Measurements from ENCODE around the gene AUNIP.

The AUNIP gene

DNA sequence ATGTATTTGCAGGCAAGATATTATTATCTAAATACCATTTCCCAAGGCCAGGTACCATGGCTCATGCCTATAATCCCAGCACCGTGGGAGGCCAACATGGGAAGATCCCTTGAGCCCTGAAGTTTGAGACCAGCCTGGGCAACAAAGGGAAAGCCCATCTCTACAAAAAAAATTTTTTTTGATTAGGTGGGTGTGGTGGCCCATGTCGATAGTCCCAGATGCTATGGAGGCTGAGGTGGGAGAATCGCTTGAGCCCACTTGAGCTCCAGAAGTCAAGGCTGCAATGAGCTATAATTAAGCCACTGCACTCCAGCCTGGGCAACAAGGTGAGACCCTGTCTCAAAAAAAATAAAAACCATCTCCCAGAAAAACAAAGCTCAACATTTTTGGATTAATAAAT lies 44.7 kb upstream of the AUNIP start:
- Histone ChIP-seq H2BK120ac (ENCODE audit: low read depth, low read length) (no peak overlapping the region), H3K23ac (ENCODE audit: low read length in 2 of 2) (no peak overlapping the region), H3K4ac (ENCODE audit: low read depth in 1 of 2, low read length in 2 of 2) (no peak overlapping the region), H2BK15ac (ENCODE audit: low read depth, poor library complexity, severe bottlenecking) (no peak overlapping the region), H2BK12ac (ENCODE audit: low read length in 2 of 2) (no peak overlapping the region), H3K36me3 (ENCODE audit: control insufficient read depth in 1 of 2, insufficient read depth in 2 of 2, low read depth in 1 of 2, low read length in 2 of 2) (peaks cover 4 to 28% of the 10 kb centered on the region in 2 experiments), H4K8ac (ENCODE audit: low read length) (no peak overlapping the region), H3K79me1 (replicated peaks; ENCODE audit: low read length, poor library complexity, severe bottlenecking) (peaks cover 9% of the 10 kb centered on the region), H2BK5ac (ENCODE audit: low read depth, low read length, poor library complexity, severe bottlenecking) (no peak overlapping the region), H3K27ac (ENCODE audit: low read length, poor library complexity, severe bottlenecking) (no peak overlapping the region), H3K18ac (ENCODE audit: low read depth in 1 of 2, low read length in 2 of 2) (no peak overlapping the region), H3K4me2 (ENCODE audit: low read length, poor library complexity, severe bottlenecking) (peak overlapping the region; percentile 38), H3K4me3 (ENCODE audit: insufficient read depth in 1 of 2, low read depth in 1 of 2, low read length in 2 of 2) (peak overlapping the region in 1 of 2 experiments; percentile 85), H3K27me3 (ENCODE audit: control insufficient read depth in 1 of 2, insufficient read depth in 1 of 2, low read length in 2 of 2) (no peaks in the 10 kb centered on the region), H3K9me3 (ENCODE audit: control insufficient read depth, low read length) (no peaks in the 10 kb centered on the region), H2AK5ac (ENCODE audit: low read length, severe bottlenecking) (peak overlapping the region; percentile 56), H3K14ac (ENCODE audit: low read length in 2 of 2) (no peak overlapping the region), H3K4me1 (ENCODE audit: control insufficient read depth, insufficient read depth, low read depth, low read length) (peaks cover 10% of the 10 kb centered on the region), H3K9ac (ENCODE audit: low read length) (peak overlapping the region; percentile 89), H4K91ac (ENCODE audit: low read length) (no peak overlapping the region), H2AFZ (ENCODE audit: low read depth, low read length) (no peak overlapping the region)
- WGBS = 91% methylated on average over 3 of the region's 3 CpGs
- no peak for DNase-seq

- Histone ChIP-seq H3K18ac (ENCODE audit: low read depth in 1 of 2, low read length in 2 of 2) (no peak overlapping the region), H3K4me2 (ENCODE audit: low read length, poor library complexity, severe bottlenecking) (no peak overlapping the region), H4K8ac (ENCODE audit: low read length) (no peak overlapping the region), H3K27me3 (ENCODE audit: control insufficient read depth in 1 of 2, insufficient read depth in 1 of 2, low read length in 2 of 2) (no peaks in the 10 kb centered on the region), H3K36me3 (ENCODE audit: control insufficient read depth in 1 of 2, insufficient read depth in 2 of 2, low read depth in 1 of 2, low read length in 2 of 2) (peaks cover 19 to 31% of the 10 kb centered on the region in 2 experiments), H3K79me1 (replicated peaks; ENCODE audit: low read length, poor library complexity, severe bottlenecking) (peaks cover 21% of the 10 kb centered on the region), H3K23ac (ENCODE audit: low read length in 2 of 2) (no peak overlapping the region), H3K27ac (ENCODE audit: low read length, poor library complexity, severe bottlenecking) (no peak overlapping the region), H3K14ac (ENCODE audit: low read length in 2 of 2) (no peak overlapping the region), H3K4me3 (ENCODE audit: insufficient read depth in 1 of 2, low read depth in 1 of 2, low read length in 2 of 2) (no peak overlapping the region), H3K9ac (ENCODE audit: low read length) (no peak overlapping the region), H2BK5ac (ENCODE audit: low read depth, low read length, poor library complexity, severe bottlenecking) (no peak overlapping the region), H2AK5ac (ENCODE audit: low read length, severe bottlenecking) (no peak overlapping the region), H2BK15ac (ENCODE audit: low read depth, poor library complexity, severe bottlenecking) (no peak overlapping the region), H2BK120ac (ENCODE audit: low read depth, low read length) (no peak overlapping the region), H2AFZ (ENCODE audit: low read depth, low read length) (no peak overlapping the region), H4K91ac (ENCODE audit: low read length) (no peak overlapping the region), H3K4me1 (ENCODE audit: control insufficient read depth, insufficient read depth, low read depth, low read length) (peaks cover 10% of the 10 kb centered on the region), H3K9me3 (ENCODE audit: control insufficient read depth, low read length) (no peaks in the 10 kb centered on the region), H3K4ac (ENCODE audit: low read depth in 1 of 2, low read length in 2 of 2) (no peak overlapping the region), H2BK12ac (ENCODE audit: low read length in 2 of 2) (no peak overlapping the region)
- no peak for DNase-seq
- no CpG with 5 or more reads among the region's 3 CpGs for WGBS
Measured at GRCh38 chr1:25902462-25902861, 43.2 kb upstream of the AUNIP start.

DNA sequence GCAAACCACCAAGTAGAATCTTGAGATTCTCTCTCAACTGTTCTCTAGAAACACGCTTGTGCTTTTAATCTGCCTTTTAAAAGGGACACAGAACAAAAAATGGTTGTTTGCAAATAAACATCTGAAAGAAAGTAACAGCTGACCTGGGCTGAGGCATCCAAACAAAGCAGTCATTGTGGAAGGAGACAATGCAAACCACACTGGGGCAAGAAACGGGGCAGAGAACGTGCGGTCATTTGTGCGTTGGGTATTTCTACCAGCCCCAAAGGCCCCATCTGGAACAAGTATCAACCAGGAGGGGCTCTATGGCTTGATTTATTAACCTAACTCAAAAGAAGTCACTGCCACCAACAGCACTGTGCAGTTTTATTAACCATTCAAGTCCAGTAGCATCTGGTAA lies 41.0 kb upstream of the AUNIP start:
- Histone ChIP-seq H4K8ac (ENCODE audit: low read length) (no peak overlapping the region), H4K91ac (ENCODE audit: low read length) (no peak overlapping the region), H3K36me3 (ENCODE audit: control insufficient read depth in 1 of 2, insufficient read depth in 2 of 2, low read depth in 1 of 2, low read length in 2 of 2) (peaks cover 21 to 31% of the 10 kb centered on the region in 2 experiments), H2BK120ac (ENCODE audit: low read depth, low read length) (no peak overlapping the region), H3K4ac (ENCODE audit: low read depth in 1 of 2, low read length in 2 of 2) (no peak overlapping the region), H3K27ac (ENCODE audit: low read length, poor library complexity, severe bottlenecking) (no peak overlapping the region), H3K9ac (ENCODE audit: low read length) (no peak overlapping the region), H3K4me1 (ENCODE audit: control insufficient read depth, insufficient read depth, low read depth, low read length) (peaks cover 13% of the 10 kb centered on the region), H2AK5ac (ENCODE audit: low read length, severe bottlenecking) (no peak overlapping the region), H3K4me3 (ENCODE audit: insufficient read depth in 1 of 2, low read depth in 1 of 2, low read length in 2 of 2) (no peak overlapping the region), H2BK5ac (ENCODE audit: low read depth, low read length, poor library complexity, severe bottlenecking) (no peak overlapping the region), H3K18ac (ENCODE audit: low read depth in 1 of 2, low read length in 2 of 2) (no peak overlapping the region), H3K79me1 (replicated peaks; ENCODE audit: low read length, poor library complexity, severe bottlenecking) (peaks cover 24% of the 10 kb centered on the region), H3K14ac (ENCODE audit: low read length in 2 of 2) (no peak overlapping the region), H3K27me3 (ENCODE audit: control insufficient read depth in 1 of 2, insufficient read depth in 1 of 2, low read length in 2 of 2) (no peaks in the 10 kb centered on the region), H2BK15ac (ENCODE audit: low read depth, poor library complexity, severe bottlenecking) (no peak overlapping the region), H3K4me2 (ENCODE audit: low read length, poor library complexity, severe bottlenecking) (no peak overlapping the region), H3K9me3 (ENCODE audit: control insufficient read depth, low read length) (no peaks in the 10 kb centered on the region), H2BK12ac (ENCODE audit: low read length in 2 of 2) (no peak overlapping the region), H3K23ac (ENCODE audit: low read length in 2 of 2) (no peak overlapping the region), H2AFZ (ENCODE audit: low read depth, low read length) (no peak overlapping the region)
- DNase-seq = no peak
- WGBS = 98% methylated on average over 5 of the region's 5 CpGs

DNA sequence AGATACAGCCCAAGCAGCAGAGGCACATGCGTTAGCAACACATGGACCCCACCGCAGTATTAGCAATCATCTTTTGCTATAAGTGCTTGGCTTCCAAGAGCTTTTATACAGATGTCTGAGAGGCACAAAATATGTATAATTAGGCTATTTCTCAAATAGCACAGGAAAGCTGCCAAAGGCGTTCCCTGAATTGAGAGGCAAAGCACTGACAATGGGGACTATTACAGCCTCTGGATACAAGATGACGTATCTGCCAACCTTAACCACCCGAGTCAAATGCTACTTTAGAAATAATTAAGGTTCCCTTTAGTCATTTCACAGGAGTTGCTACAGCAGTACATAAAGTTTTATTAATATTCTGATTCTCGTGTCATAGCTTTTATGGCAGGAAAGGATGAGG lies 40.5 kb upstream of the AUNIP start:
- no peak overlapping the region for H4K91ac ChIP-seq (ENCODE audit: low read length)
- H2BK5ac ChIP-seq (ENCODE audit: low read depth, low read length, poor library complexity, severe bottlenecking) = no peak overlapping the region
- peaks cover 21 to 31% of the 10 kb centered on the region in 2 experiments for H3K36me3 ChIP-seq (ENCODE audit: control insufficient read depth in 1 of 2, insufficient read depth in 2 of 2, low read depth in 1 of 2, low read length in 2 of 2)
- H2BK120ac ChIP-seq (ENCODE audit: low read depth, low read length) = no peak overlapping the region
- no peaks in the 10 kb centered on the region for H3K27me3 ChIP-seq (ENCODE audit: control insufficient read depth in 1 of 2, insufficient read depth in 1 of 2, low read length in 2 of 2)
- no peak overlapping the region for H3K23ac ChIP-seq (ENCODE audit: low read length in 2 of 2)
- H3K4me3 ChIP-seq (ENCODE audit: insufficient read depth in 1 of 2, low read depth in 1 of 2, low read length in 2 of 2) = no peak overlapping the region
- over 99% methylated on average over 5 of the region's 6 CpGs for WGBS
- H2BK12ac ChIP-seq (ENCODE audit: low read length in 2 of 2) = no peak overlapping the region
- H3K14ac ChIP-seq (ENCODE audit: low read length in 2 of 2) = no peak overlapping the region
- no peak overlapping the region for H4K8ac ChIP-seq (ENCODE audit: low read length)
- H3K18ac ChIP-seq (ENCODE audit: low read depth in 1 of 2, low read length in 2 of 2) = no peak overlapping the region
- H2AK5ac ChIP-seq (ENCODE audit: low read length, severe bottlenecking) = no peak overlapping the region
- H3K4ac ChIP-seq (ENCODE audit: low read depth in 1 of 2, low read length in 2 of 2) = no peak overlapping the region
- H3K9ac ChIP-seq (ENCODE audit: low read length) = no peak overlapping the region
- H3K4me1 ChIP-seq (ENCODE audit: control insufficient read depth, insufficient read depth, low read depth, low read length) = peaks cover 13% of the 10 kb centered on the region
- no peak overlapping the region for H3K27ac ChIP-seq (ENCODE audit: low read length, poor library complexity, severe bottlenecking)
- no peaks in the 10 kb centered on the region for H3K9me3 ChIP-seq (ENCODE audit: control insufficient read depth, low read length)
- no peak overlapping the region for H2BK15ac ChIP-seq (ENCODE audit: low read depth, poor library complexity, severe bottlenecking)
- H2AFZ ChIP-seq (ENCODE audit: low read depth, low read length) = no peak overlapping the region
- no peak for DNase-seq
- H3K79me1 ChIP-seq (replicated peaks; ENCODE audit: low read length, poor library complexity, severe bottlenecking) = peaks cover 25% of the 10 kb centered on the region
- H3K4me2 ChIP-seq (ENCODE audit: low read length, poor library complexity, severe bottlenecking) = no peak overlapping the region

All from mesenchymal stem cell (in vitro differentiated cells and primary cell).